HS-5 (cell line): ENCODE measurements around the gene MAP3K4.

Experiments used
- DNase-seq: peaks from one replicate; pipeline ENCODE4 v3.0.0-alpha.2; 2012; ENCODE audit warnings: low read depth

Gene MAP3K4

GRCh38 chr6:161142957-161143296, 151.4 kb downstream of the MAP3K4 start:
- DNase-seq, result no peak

- no peak for DNase-seq
Measured at GRCh38 chr6:161143663-161144430, 152.3 kb downstream of the MAP3K4 start.

- DNase-seq, result no peak
Measured at GRCh38 chr6:161150136-161150535, 158.6 kb downstream of the MAP3K4 start.

DNA sequence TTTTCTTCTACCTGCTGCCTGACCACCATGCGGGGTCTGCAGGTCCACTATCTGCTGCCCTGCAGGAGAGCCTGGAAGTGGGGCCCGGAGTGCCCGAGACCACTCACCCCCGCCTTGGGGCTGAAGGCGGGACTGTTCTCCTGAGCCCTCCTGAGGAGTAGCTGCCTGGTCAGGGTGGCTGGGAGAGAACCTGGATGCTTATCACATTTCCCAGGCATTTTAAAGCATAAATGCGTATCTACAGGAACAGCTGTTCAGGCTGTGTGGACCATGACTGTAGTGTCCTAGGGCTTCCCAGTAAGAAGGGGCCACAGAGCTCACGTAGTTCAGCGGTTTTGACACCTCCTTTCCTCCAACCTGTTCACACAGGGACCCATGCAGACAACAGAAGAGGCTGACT, 159.0 kb downstream of the MAP3K4 start:
- DNase-seq, result no peak

DNA sequence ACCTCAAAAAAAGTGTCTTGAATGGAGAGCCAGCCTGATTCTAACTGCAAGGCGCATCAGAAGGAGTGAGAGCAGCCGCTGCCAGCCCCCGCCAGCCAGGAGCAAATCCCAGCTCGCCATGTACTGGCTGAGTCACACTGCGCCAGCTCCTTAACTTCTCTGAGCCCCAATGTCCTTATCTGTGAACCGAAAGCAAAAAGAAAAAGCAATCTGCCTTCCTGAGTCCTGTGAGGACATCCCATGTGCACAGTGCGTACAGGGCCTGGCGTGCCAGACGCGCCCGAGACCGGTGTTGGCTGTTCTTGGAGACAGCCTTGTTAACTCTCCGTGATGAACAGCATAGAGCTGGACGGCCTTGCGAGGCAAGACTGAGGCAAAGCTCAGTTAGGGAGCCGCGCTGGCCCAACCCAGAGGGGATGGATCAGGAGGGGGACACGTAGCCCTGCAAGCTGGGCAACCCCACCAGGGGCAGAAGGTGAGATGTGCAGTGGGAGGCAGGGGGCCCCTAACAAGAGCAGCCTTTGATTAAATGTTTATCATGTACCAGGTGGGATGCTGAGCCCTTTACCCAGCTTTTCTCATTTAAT, 159.6 kb downstream of the MAP3K4 start:
- DNase-seq, result no peak

DNA sequence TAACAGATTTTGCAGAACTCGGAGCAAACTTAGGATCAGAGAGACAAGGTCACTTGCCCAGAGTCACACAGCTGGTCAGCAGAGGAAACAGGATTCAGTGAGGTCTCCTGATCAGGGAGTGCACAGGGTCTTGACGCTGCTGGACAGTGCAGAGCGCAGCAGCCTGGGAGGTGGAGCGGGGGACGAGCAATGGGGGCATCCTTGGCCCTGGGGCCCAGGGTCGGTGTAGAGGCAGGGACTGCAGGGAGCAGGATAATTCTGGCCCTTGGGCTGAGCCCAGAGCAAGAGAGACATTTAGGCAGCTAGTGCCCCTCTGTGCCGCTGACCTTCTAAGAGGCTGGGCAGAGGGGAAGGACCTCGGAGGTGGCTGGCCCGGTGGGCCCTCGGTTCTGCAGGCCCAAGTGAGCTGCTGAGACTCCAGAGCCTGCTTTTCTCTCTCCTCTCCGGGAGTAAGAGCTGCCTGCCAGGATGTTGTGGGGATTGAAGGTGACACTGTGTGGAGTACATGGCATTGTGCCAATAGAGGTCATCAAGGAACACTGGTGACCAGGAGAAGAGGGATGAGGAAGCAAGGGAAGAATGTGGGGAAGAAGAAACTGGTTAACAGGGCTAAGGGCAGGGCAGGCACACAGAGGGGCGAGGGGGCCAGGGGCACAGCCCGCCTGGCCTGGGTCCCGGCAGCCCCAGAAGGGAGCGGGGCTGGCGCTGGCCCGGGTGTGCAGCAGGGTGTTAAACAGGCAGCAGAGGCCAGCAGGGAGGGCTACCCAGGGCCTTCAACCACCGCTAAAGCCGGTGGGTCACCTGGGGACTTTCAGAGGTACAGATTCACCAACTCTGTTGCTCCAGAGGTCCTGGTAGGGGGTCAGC, 160.3 kb downstream of the MAP3K4 start:
- DNase-seq, result no peak

DNA sequence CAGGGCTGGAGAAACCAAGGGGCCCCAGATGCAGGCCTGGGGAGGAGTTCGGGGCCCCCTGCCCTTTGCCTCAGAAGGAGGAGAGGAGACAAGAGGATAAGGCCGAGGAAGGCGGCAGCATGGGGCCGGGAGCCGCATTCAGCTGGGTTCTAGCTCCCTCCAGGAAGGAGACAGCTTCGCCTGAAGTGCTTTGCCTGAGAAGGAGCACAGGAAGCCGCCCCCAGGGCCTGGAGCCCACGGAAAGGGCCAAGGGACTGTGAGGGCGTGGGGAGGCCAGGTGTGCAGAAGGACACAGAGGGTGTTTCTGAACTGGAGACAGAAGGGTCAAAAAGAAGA, 160.9 kb downstream of the MAP3K4 start:
- DNase-seq, result no peak

DNA sequence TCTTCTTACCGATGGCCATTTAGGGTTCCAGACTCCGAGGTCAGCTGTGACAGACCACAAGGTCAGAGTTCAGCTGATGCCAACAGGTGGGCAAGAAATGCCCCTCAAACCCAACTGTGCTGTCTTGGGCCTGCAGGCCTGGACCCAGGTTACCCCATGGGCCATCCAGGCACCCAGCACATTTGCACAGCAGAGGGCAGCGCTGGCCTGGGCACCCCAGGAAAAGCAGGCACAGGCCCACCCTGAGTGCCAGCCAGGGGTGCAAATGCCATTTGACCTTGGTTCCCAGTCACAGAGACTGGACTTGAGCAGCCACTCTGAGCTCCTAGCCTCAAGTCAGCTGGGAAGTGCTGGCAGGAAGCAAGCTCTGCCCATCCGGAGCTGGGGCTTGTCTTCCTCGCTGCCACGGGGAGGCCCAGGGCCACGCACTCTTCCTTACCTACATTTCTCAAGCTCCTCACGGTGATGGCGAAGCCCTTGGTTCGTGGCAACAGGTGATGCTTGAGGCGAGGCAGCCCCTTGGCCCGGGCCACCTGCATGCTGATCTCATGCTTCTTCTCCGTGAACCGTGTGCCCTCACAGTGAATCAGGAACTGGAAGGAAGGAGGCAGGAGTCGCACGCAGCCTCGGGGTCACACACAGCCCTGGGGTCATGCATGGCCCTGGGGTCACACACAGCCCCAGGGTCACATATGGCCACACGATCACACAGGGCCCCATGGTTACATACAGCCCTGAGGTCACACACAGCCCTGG, 161.5 kb downstream of the MAP3K4 start:
- no peak for DNase-seq

GRCh38 chr6:161153725-161154124, 162.2 kb downstream of the MAP3K4 start:
- no peak for DNase-seq

DNA sequence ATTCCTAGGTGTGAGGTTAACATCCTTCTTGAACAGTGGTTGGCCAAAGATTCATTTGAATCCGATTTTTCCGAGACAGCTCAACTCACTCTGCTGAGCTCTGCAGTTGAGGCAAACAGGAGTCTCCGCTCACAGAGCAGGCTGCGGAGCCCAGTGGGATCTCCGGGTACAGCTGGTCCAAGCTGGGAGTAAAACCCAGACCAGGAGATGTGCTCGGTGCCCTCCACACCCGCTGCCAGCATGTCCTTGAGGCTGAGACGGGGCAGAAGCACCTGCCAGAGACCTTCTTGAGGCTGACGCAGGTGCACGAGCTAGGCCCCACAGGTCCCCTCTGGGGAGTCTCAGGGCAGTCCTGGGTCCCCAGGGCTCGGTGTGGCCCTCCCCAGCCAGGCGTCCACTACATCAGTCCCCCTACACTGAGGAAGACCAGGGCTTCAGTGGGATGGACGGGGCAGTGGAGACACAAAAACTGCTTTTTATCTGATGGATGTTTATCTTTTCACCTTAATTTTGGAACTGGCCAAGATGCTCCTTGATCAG, 163.3 kb downstream of the MAP3K4 start:
- no peak for DNase-seq

DNA sequence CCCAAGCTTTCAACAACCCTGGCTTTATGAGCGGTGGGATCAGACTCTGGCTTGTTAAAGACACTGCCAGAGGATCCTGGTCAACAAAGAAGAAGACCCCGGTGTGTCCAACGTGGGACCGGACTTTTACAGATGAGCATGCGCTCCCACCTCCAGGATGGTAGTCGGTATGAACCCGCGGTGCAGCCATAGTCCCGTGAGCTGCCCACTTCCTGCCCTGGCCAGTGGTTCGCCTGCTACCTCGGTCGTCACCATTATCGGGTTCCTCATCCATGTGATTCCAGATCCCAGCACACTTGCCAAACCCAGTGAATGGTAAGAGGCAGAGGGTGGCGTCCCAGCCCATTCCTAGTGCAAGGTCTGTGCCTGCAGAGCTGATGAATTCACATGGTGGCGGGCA, 169.6 kb downstream of the MAP3K4 start:
- no peak for DNase-seq

- no peak for DNase-seq
Measured at GRCh38 chr6:161161889-161162624, 170.5 kb downstream of the MAP3K4 start.

- no peak for DNase-seq
Measured at GRCh38 chr6:161162722-161163121, 171.2 kb downstream of the MAP3K4 start.

- DNase-seq, result no peak
Measured at GRCh38 chr6:161163466-161164181, 172.1 kb downstream of the MAP3K4 start.

- DNase-seq, result no peak
Measured at GRCh38 chr6:161164182-161164625, 172.6 kb downstream of the MAP3K4 start.

- no peak for DNase-seq
Measured at GRCh38 chr6:161166176-161166575, 174.6 kb downstream of the MAP3K4 start.

DNA sequence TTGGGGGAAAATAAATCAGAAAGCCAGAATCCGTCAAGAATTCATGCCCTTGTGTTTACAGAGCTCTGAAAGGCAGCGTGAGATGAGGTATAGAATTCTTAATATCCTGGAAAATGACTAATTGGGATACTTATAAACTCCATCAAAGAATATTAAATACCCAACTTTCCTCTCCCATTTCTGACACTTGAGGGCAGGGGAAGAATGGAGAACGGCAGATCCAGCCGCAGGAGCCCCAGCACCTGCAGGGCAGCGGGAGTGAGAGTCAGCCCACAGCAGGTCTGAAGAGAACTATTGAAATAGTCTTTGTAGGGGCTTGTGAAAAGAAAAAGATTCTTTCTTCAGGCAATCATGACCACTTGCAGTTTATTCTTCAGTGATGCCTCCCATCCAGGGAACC, 175.1 kb downstream of the MAP3K4 start:
- no peak for DNase-seq
